ENCODE data around the gene NAT9. TPM values are rescaled to one million over a fixed set of nuclear protein-coding genes. Genes with fewer than 3 reads are reported as not detected.

The NAT9 gene
- total and polyA plus RNA-seq, 2 donors (not counting 1 experiment from before 2014, with no cell fraction given): 34.7 to 39.6 TPM

DNA sequence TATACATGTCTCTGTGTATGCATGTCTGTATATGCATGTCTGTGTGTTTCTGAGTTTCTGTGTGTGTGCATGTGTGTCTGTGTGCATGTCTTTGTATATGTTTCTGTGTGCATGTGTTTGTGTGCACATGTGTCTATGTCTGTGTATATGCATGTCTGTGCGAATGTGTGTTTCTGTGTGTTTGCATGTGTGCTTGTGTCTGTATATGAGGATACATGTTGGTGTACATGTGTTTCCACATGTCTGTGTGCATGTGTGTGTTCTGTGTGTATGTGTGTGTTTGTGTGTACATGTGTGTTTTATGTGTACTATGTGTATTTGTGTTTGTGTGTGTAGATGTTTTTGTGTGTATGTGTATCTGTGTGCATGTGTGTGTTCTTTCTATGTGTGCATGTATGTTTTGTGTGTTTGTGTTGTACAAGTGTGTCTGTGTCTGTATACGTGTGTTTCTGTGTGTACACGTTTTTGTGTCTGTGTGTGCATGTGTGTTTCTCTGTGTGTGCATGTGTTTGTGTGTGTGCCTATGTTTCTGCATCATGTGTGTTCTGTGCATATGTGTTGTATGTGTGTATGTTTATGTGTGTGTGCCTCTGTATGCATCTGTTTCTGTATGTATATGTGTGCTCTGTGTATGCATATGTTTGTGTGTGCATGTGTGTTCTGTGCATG, 48.0 kb downstream of the NAT9 start:
- no peaks in the 10 kb centered on the region for H3K9me3 ChIP-seq (ENCODE audit: control insufficient read depth, insufficient read depth, low read depth, low read length)
- H2AFZ ChIP-seq (ENCODE audit: low read length): no peak overlapping the region
- H3K4me2 ChIP-seq (ENCODE audit: extremely low read depth, insufficient read depth, low read length): no peak overlapping the region
- no peak for DNase-seq (ENCODE audit: low read depth in 2 of 2)
- no peak overlapping the region for H3K27ac ChIP-seq (ENCODE audit: insufficient read depth, low read length)
- H3K27me3 ChIP-seq (ENCODE audit: control insufficient read depth, insufficient read depth, low read length): no peaks in the 10 kb centered on the region
- no peak overlapping the region for H3K9ac ChIP-seq (ENCODE audit: insufficient read depth, low read length)
- H3K4me3 ChIP-seq (replicated peaks in 1 of 4; ENCODE audit: control extremely low read depth in 1 of 4, insufficient read depth in 1 of 4, low read depth in 3 of 4, low read length in 4 of 4): no peak overlapping the region
- no peaks in the 10 kb centered on the region for H3K4me1 ChIP-seq (ENCODE audit: control insufficient read depth, extremely low read depth, insufficient read depth, low read length)
- no peak for TF ChIP-seq CTCF (conservative IDR thresholded peaks at IDR 0.05 in 1 of 2, IDR thresholded peaks at IDR 0.05 in 1 of 2; ENCODE audit: low read depth in 1 of 2, low read length in 2 of 2)
- H3K36me3 ChIP-seq (ENCODE audit: control insufficient read depth, insufficient read depth, low read length): no peaks in the 10 kb centered on the region
- no peaks in the 10 kb centered on the region for H3K79me2 ChIP-seq (ENCODE audit: control insufficient read depth, insufficient read depth, low read length)
- H4K20me1 ChIP-seq (ENCODE audit: control insufficient read depth, extremely low read depth, insufficient read depth, low read length): no peaks in the 10 kb centered on the region

GRCh38 chr17:74725111-74725510, 51.0 kb downstream of the NAT9 start:
- Histone ChIP-seq H2AFZ (ENCODE audit: low read length) (no peak overlapping the region), H3K9ac (ENCODE audit: insufficient read depth, low read length) (no peak overlapping the region), H3K4me1 (ENCODE audit: control insufficient read depth, extremely low read depth, insufficient read depth, low read length) (no peaks in the 10 kb centered on the region), H4K20me1 (ENCODE audit: control insufficient read depth, extremely low read depth, insufficient read depth, low read length) (no peaks in the 10 kb centered on the region), H3K79me2 (ENCODE audit: control insufficient read depth, insufficient read depth, low read length) (no peaks in the 10 kb centered on the region), H3K27ac (ENCODE audit: insufficient read depth, low read length) (no peak overlapping the region), H3K4me3 (replicated peaks in 1 of 4; ENCODE audit: control extremely low read depth in 1 of 4, insufficient read depth in 1 of 4, low read depth in 3 of 4, low read length in 4 of 4) (no peak overlapping the region), H3K27me3 (ENCODE audit: control insufficient read depth, insufficient read depth, low read length) (no peaks in the 10 kb centered on the region), H3K36me3 (ENCODE audit: control insufficient read depth, insufficient read depth, low read length) (no peaks in the 10 kb centered on the region), H3K4me2 (ENCODE audit: extremely low read depth, insufficient read depth, low read length) (no peak overlapping the region), H3K9me3 (ENCODE audit: control insufficient read depth, insufficient read depth, low read depth, low read length) (no peaks in the 10 kb centered on the region)
- DNase-seq (ENCODE audit: low read depth in 2 of 2): no peak
- no peak for TF ChIP-seq CTCF (conservative IDR thresholded peaks at IDR 0.05 in 1 of 2, IDR thresholded peaks at IDR 0.05 in 1 of 2; ENCODE audit: low read depth in 1 of 2, low read length in 2 of 2)
- no peak for TF ChIP-seq EZH2 (IDR thresholded peaks at IDR 0.05; ENCODE audit: low read length, missing control alignments)

DNA sequence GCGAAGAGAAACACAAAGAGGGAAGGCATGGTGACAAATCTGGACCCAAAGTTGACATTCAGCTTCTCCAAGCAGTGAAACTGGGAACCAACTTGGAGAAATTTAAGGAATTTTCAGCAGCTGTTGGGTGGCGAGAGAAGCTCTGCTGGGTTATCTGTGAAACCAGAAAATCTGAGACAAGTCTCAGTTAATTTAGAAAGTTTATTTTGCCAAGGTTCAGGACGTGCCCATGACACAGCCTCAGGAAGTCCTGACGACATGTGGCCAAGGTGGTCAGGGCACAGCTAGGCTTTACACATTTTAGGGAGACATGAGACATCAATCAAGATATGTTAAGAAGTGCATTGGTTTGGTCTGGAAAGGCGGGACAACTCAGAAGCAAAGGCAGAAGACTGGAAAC, 52.3 kb downstream of the NAT9 start:
- Histone ChIP-seq H3K79me2 (ENCODE audit: control insufficient read depth, insufficient read depth, low read length) (no peaks in the 10 kb centered on the region), H2AFZ (ENCODE audit: low read length) (no peak overlapping the region), H3K4me1 (ENCODE audit: control insufficient read depth, extremely low read depth, insufficient read depth, low read length) (no peaks in the 10 kb centered on the region), H3K27me3 (ENCODE audit: control insufficient read depth, insufficient read depth, low read length) (no peaks in the 10 kb centered on the region), H3K9ac (ENCODE audit: insufficient read depth, low read length) (no peak overlapping the region), H4K20me1 (ENCODE audit: control insufficient read depth, extremely low read depth, insufficient read depth, low read length) (no peaks in the 10 kb centered on the region), H3K9me3 (ENCODE audit: control insufficient read depth, insufficient read depth, low read depth, low read length) (no peaks in the 10 kb centered on the region), H3K4me3 (replicated peaks in 1 of 4; ENCODE audit: control extremely low read depth in 1 of 4, insufficient read depth in 1 of 4, low read depth in 3 of 4, low read length in 4 of 4) (no peak overlapping the region), H3K36me3 (ENCODE audit: control insufficient read depth, insufficient read depth, low read length) (no peaks in the 10 kb centered on the region), H3K4me2 (ENCODE audit: extremely low read depth, insufficient read depth, low read length) (no peak overlapping the region), H3K27ac (ENCODE audit: insufficient read depth, low read length) (no peak overlapping the region)
- DNase-seq (ENCODE audit: low read depth in 2 of 2): no peak
- TF ChIP-seq EZH2 (IDR thresholded peaks at IDR 0.05; ENCODE audit: low read length, missing control alignments) (no peak), CTCF (conservative IDR thresholded peaks at IDR 0.05 in 1 of 2, IDR thresholded peaks at IDR 0.05 in 1 of 2; ENCODE audit: low read depth in 1 of 2, low read length in 2 of 2) (no peak)
